ENCODE results near the gene RNF13. TPM values are rescaled to one million over a fixed set of nuclear protein-coding genes. Genes with fewer than 3 reads are reported as not detected.

RNF13 gene
- total RNA-seq, 1 experiment from 2014 or later: 28.9 TPM

GRCh38 chr3:149816986-149817385, 4.0 kb downstream of the RNF13 start:
- no peak for TF ChIP-seq PREB (CRISPR knock-in tag; IDR thresholded peaks at IDR 0.05; ENCODE audit: borderline replicate concordance)
- no peak for TF ChIP-seq SOX15 (CRISPR knock-in tag; IDR thresholded peaks at IDR 0.05)
- no peak for TF ChIP-seq TEAD4 (CRISPR knock-in tag; IDR thresholded peaks at IDR 0.05)
- no peak for TF ChIP-seq ZNF425 (CRISPR knock-in tag; conservative IDR thresholded peaks at IDR 0.05)
- TF ChIP-seq NFYB (CRISPR knock-in tag; conservative IDR thresholded peaks at IDR 0.05; ENCODE audit: low read depth): no peak
- TF ChIP-seq GRHL2 (CRISPR knock-in tag; IDR thresholded peaks at IDR 0.05; ENCODE audit: insufficient replicate concordance, severe bottlenecking): no peak
- CTCF ChIA-PET: interaction anchor here (5.8 kb wide), 1 partner anchor 9 kb away, joined by 41 read pairs; no protein-coding TSS in a partner anchor
- Mint-ChIP-seq H3K9me3 (peaks cover 7% of the 10 kb centered on the region), H3K27me3 (ENCODE audit: low read depth) (no peaks in the 10 kb centered on the region), H3K4me3 (no peak overlapping the region), H3K36me3 (peaks cover 7% of the 10 kb centered on the region; the same call in 1 of the 2 replicates), H3K27ac (no peak overlapping the region), H3K4me1 (peaks cover 59% of the 10 kb centered on the region)
- ATAC-seq (no peak), DNase-seq (ENCODE audit: low spot score) (no peak)
- POLR2A ChIA-PET: no interaction called here

GRCh38 chr3:149819432-149819831, 6.4 kb downstream of the RNF13 start:
- no peak overlapping the region for H3K4me3 Mint-ChIP-seq
- ChIA-PET CTCF (interaction anchor here (0.6 to 5.8 kb wide), 4 partner anchors 11 to 306 kb away, joined by 3 to 41 read pairs (median 4); partner anchors contain the start of gene COMMD2), POLR2A (no interaction called here)
- H3K36me3 Mint-ChIP-seq: peaks cover 19% of the 10 kb centered on the region
- ATAC-seq: no peak
- H3K27ac Mint-ChIP-seq: 0 out of 2 replicates have a peak overlapping the region, but pooled peaks have one; percentile 5
- peaks cover 22% of the 10 kb centered on the region for H3K9me3 Mint-ChIP-seq
- H3K27me3 Mint-ChIP-seq (ENCODE audit: low read depth): no peaks in the 10 kb centered on the region
- peaks cover 52% of the 10 kb centered on the region for H3K4me1 Mint-ChIP-seq
- TF ChIP-seq CTCF (IDR thresholded peaks at IDR 0.05): no peak
- DNase-seq (ENCODE audit: low spot score): no peak

GRCh38 chr3:149820183-149820582, 7.2 kb downstream of the RNF13 start:
- Mint-ChIP-seq H3K27ac (no peak overlapping the region), H3K4me1 (peaks cover 45% of the 10 kb centered on the region), H3K4me3 (no peak overlapping the region), H3K36me3 (peaks cover 19% of the 10 kb centered on the region), H3K9me3 (peaks cover 22% of the 10 kb centered on the region), H3K27me3 (ENCODE audit: low read depth) (no peaks in the 10 kb centered on the region)
- ATAC-seq (no peak), DNase-seq (ENCODE audit: low spot score) (no peak)
- POLR2A ChIA-PET: no interaction called here
- CTCF ChIA-PET: interaction anchor here (0.6 to 5.8 kb wide), 4 partner anchors 12 to 306 kb away, joined by 3 to 41 read pairs (median 4); partner anchors contain the start of gene COMMD2
- no peak for TF ChIP-seq PRRX2 (CRISPR knock-in tag; IDR thresholded peaks at IDR 0.05)
- TF ChIP-seq HMGXB4 (CRISPR knock-in tag; IDR thresholded peaks at IDR 0.05): no peak
- no peak for TF ChIP-seq FOXK1 (CRISPR knock-in tag; IDR thresholded peaks at IDR 0.05)
- TF ChIP-seq TEAD4 (CRISPR knock-in tag; IDR thresholded peaks at IDR 0.05): no peak
- TF ChIP-seq RELA (CRISPR knock-in tag; IDR thresholded peaks at IDR 0.05; ENCODE audit: borderline replicate concordance): no peak
- no peak for TF ChIP-seq SOX15 (CRISPR knock-in tag; IDR thresholded peaks at IDR 0.05)
- no peak for TF ChIP-seq ZNF671 (CRISPR knock-in tag; IDR thresholded peaks at IDR 0.05)
- TF ChIP-seq GRHL2 (CRISPR knock-in tag; IDR thresholded peaks at IDR 0.05; ENCODE audit: insufficient replicate concordance, severe bottlenecking): no peak
- TF ChIP-seq SMAD4 (CRISPR knock-in tag; IDR thresholded peaks at IDR 0.05): no peak
- no peak for TF ChIP-seq ATF6 (CRISPR knock-in tag; IDR thresholded peaks at IDR 0.05)
- TF ChIP-seq CDX4 (CRISPR knock-in tag; IDR thresholded peaks at IDR 0.05; ENCODE audit: borderline replicate concordance): no peak
- no peak for TF ChIP-seq ZNF423 (CRISPR knock-in tag; IDR thresholded peaks at IDR 0.05)
- no peak for TF ChIP-seq SP1 (CRISPR knock-in tag; conservative IDR thresholded peaks at IDR 0.05)
- TF ChIP-seq TEAD1 (CRISPR knock-in tag; IDR thresholded peaks at IDR 0.05): no peak
- TF ChIP-seq JAZF1 (CRISPR knock-in tag; IDR thresholded peaks at IDR 0.05): no peak
- no peak for TF ChIP-seq NFYB (CRISPR knock-in tag; conservative IDR thresholded peaks at IDR 0.05; ENCODE audit: low read depth)
- no peak for TF ChIP-seq CBFB (CRISPR knock-in tag; IDR thresholded peaks at IDR 0.05; ENCODE audit: low read depth)
- TF ChIP-seq RORB (CRISPR knock-in tag; IDR thresholded peaks at IDR 0.05): no peak

Measured in WTC11 (cell line).